ENCODE measurements around the gene HAT1. TPM values are rescaled to one million over a fixed set of nuclear protein-coding genes. Genes with fewer than 3 reads are reported as not detected.

The HAT1 gene
- total RNA-seq, 3 donors from 2014 or later = 22.2 to 30.9 (median 30.5) TPM

GRCh38 chr2:172021074-172021931, 99.0 kb downstream of the HAT1 start:
- Histone ChIP-seq H3K9me3 (no peaks in the 10 kb centered on the region), H3K4me3 (no peak overlapping the region), H3K36me3 (ENCODE audit: low read depth) (no peaks in the 10 kb centered on the region), H3K4me1 (ENCODE audit: low read depth) (no peaks in the 10 kb centered on the region)
- ATAC-seq (no peak), DNase-seq (no peak)
- TF ChIP-seq CTCF (IDR thresholded peaks at IDR 0.05) = no peak
- intact Hi-C loops (cut with DNase I, micrococcal nuclease) = no loop called here

- no peaks in the 10 kb centered on the region for H3K4me1 ChIP-seq (ENCODE audit: low read depth)
- intact Hi-C loops (cut with DNase I, micrococcal nuclease) = no loop called here
- H3K9me3 ChIP-seq = no peaks in the 10 kb centered on the region
- TF ChIP-seq CTCF (IDR thresholded peaks at IDR 0.05) = no peak
- no peak for DNase-seq
- no peak for ATAC-seq
- H3K36me3 ChIP-seq (ENCODE audit: low read depth) = no peaks in the 10 kb centered on the region
- H3K4me3 ChIP-seq = no peak overlapping the region
Observed at GRCh38 chr2:172021955-172022354, 99.7 kb downstream of the HAT1 start.

DNA sequence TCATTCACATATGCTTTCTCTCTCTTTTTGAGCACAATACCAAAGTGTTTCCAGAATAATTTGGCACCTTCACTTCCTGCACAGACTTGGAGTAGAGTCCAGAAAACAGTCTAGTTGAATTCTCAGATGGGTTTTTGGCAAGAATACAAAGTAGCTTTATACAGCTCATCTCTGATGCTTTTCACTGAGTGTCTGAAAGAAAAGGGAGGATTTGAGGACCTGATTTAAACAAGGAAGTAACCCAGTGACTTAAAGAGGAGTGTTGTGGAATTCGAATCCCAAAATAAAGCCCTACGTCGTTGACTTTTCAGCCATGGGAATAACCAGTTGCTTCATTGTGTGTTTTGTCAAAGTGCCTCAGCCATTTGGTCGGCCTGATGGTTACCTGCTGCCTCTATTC, 109.3 kb downstream of the HAT1 start:
- Histone ChIP-seq H3K4me1 (ENCODE audit: low read depth) (no peaks in the 10 kb centered on the region), H3K9me3 (no peaks in the 10 kb centered on the region), H3K4me3 (no peak overlapping the region), H3K36me3 (ENCODE audit: low read depth) (no peaks in the 10 kb centered on the region)
- TF ChIP-seq CTCF (IDR thresholded peaks at IDR 0.05) = no peak
- intact Hi-C loops (cut with DNase I, micrococcal nuclease) = no loop called here
- DNase-seq (no peak), ATAC-seq (no peak)

Other genes starting within 250 kb of the HAT1 start
- 100 to 1,000 TPM in 2 of 3 donors, 10 to 100 TPM in 1; 91.2 to 116 (median 113) TPM for gene DYNC1I2, start 235.0 kb upstream of the HAT1 start, total RNA-seq
- gene SLC25A12, start 28.2 kb upstream of the HAT1 start, total RNA-seq = 10 to 100 TPM; 19.9 to 44.2 (median 22.3) TPM
- 10 to 100 TPM in 1 of 3 donors, 1 to 10 TPM in 2; 5.5 to 10.4 (median 6.7) TPM for gene METAP1D, start 77.5 kb downstream of the HAT1 start, total RNA-seq
- gene DLX1, start 163.0 kb downstream of the HAT1 start, total RNA-seq = under 1 TPM; 0.14 to 0.79 (median 0.58) TPM
- under 1 TPM in 1 of 3 donors, not detected in 2; 0.35 TPM for gene DLX2, start 180.4 kb downstream of the HAT1 start, total RNA-seq